ENCODE measurements around the gene DDAH2.

- no peak for TF ChIP-seq RAD21 (IDR thresholded peaks at IDR 0.05; ENCODE audit: low read depth)
- TF ChIP-seq, protein P1, sequence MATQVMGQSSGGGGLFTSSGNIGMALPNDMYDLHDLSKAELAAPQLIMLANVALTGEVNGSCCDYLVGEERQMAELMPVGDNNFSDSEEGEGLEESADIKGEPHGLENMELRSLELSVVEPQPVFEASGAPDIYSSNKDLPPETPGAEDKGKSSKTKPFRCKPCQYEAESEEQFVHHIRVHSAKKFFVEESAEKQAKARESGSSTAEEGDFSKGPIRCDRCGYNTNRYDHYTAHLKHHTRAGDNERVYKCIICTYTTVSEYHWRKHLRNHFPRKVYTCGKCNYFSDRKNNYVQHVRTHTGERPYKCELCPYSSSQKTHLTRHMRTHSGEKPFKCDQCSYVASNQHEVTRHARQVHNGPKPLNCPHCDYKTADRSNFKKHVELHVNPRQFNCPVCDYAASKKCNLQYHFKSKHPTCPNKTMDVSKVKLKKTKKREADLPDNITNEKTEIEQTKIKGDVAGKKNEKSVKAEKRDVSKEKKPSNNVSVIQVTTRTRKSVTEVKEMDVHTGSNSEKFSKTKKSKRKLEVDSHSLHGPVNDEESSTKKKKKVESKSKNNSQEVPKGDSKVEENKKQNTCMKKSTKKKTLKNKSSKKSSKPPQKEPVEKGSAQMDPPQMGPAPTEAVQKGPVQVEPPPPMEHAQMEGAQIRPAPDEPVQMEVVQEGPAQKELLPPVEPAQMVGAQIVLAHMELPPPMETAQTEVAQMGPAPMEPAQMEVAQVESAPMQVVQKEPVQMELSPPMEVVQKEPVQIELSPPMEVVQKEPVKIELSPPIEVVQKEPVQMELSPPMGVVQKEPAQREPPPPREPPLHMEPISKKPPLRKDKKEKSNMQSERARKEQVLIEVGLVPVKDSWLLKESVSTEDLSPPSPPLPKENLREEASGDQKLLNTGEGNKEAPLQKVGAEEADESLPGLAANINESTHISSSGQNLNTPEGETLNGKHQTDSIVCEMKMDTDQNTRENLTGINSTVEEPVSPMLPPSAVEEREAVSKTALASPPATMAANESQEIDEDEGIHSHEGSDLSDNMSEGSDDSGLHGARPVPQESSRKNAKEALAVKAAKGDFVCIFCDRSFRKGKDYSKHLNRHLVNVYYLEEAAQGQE (IDR thresholded peaks at IDR 0.05; ENCODE audit: low read depth) = no peak
- TF ChIP-seq CTCF (IDR thresholded peaks at IDR 0.05 in 2 of 3, conservative IDR thresholded peaks at IDR 0.05 in 1 of 3; ENCODE audit: borderline replicate concordance in 1 of 3, insufficient read depth in 1 of 3, low read depth in 2 of 3, low read length in 2 of 3) = no peak
- TF ChIP-seq ZBTB33 (IDR thresholded peaks at IDR 0.05; ENCODE audit: extremely low read depth, insufficient replicate concordance, low read length) = no peak
- no peak for TF ChIP-seq CBX3 (IDR thresholded peaks at IDR 0.05; ENCODE audit: low read depth)
- TF ChIP-seq MAX (IDR thresholded peaks at IDR 0.05) = no peak
- TF ChIP-seq YY1 (IDR thresholded peaks at IDR 0.05; ENCODE audit: extremely low read depth, insufficient replicate concordance, low read depth, low read length) = no peak
Measured at GRCh38 chr6:31734247-31734820, 5.2 kb upstream of the DDAH2 start.
